Measurements from ENCODE around the gene KPNA3. TPM values are rescaled to one million over a fixed set of nuclear protein-coding genes. Genes with fewer than 3 reads are reported as not detected.

KPNA3 gene
- total RNA-seq, 1 donor = 36.7 TPM

GRCh38 chr13:49669735-49670309 lies 122.7 kb downstream of the KPNA3 start:
- no peak overlapping the region for H3K4me3 ChIP-seq (ENCODE audit: low read depth, low read length)
- TF ChIP-seq CTCF (IDR thresholded peaks at IDR 0.05; ENCODE audit: insufficient read depth, low read depth, low read length) = peak; percentile 77
- peak; percentile 73 for DNase-seq (ENCODE audit: low read depth)

- no peak overlapping the region for H3K4me3 ChIP-seq (ENCODE audit: low read depth, low read length)
- DNase-seq (ENCODE audit: low read depth) = no peak
- TF ChIP-seq CTCF (IDR thresholded peaks at IDR 0.05; ENCODE audit: insufficient read depth, low read depth, low read length) = no peak
These were observed 124.7 kb downstream of the KPNA3 start for GRCh38 chr13:49667773-49668172.

GRCh38 chr13:49664606-49665005 lies 127.9 kb downstream of the KPNA3 start:
- no peak for DNase-seq (ENCODE audit: low read depth)
- H3K4me3 ChIP-seq (ENCODE audit: low read depth, low read length) = no peak overlapping the region
- no peak for TF ChIP-seq CTCF (IDR thresholded peaks at IDR 0.05; ENCODE audit: insufficient read depth, low read depth, low read length)

- H3K4me3 ChIP-seq (ENCODE audit: low read depth, low read length) = no peak overlapping the region
- DNase-seq (ENCODE audit: low read depth) = no peak
- TF ChIP-seq CTCF (IDR thresholded peaks at IDR 0.05; ENCODE audit: insufficient read depth, low read depth, low read length) = no peak
These were observed 135.2 kb downstream of the KPNA3 start for GRCh38 chr13:49657241-49657641.

- H3K4me3 ChIP-seq (ENCODE audit: low read depth, low read length) = no peak overlapping the region
- DNase-seq (ENCODE audit: low read depth) = no peak
- TF ChIP-seq CTCF (IDR thresholded peaks at IDR 0.05; ENCODE audit: insufficient read depth, low read depth, low read length) = no peak
These were observed 136.6 kb downstream of the KPNA3 start for GRCh38 chr13:49655906-49656305.

- no peak for TF ChIP-seq CTCF (IDR thresholded peaks at IDR 0.05; ENCODE audit: insufficient read depth, low read depth, low read length)
- no peak for DNase-seq (ENCODE audit: low read depth)
- no peak overlapping the region for H3K4me3 ChIP-seq (ENCODE audit: low read depth, low read length)
These were observed 138.5 kb downstream of the KPNA3 start for GRCh38 chr13:49654011-49654410.

GRCh38 chr13:49653478-49653877 lies 139.0 kb downstream of the KPNA3 start:
- no peak for TF ChIP-seq CTCF (IDR thresholded peaks at IDR 0.05; ENCODE audit: insufficient read depth, low read depth, low read length)
- no peak for DNase-seq (ENCODE audit: low read depth)
- H3K4me3 ChIP-seq (ENCODE audit: low read depth, low read length) = no peak overlapping the region
